Effector memory CD8-positive, alpha-beta T cell (primary cell): ENCODE results near the gene EFNA4.

Experiments
- ATAC-seq: fragments of 150-1000 bp; cut with Tn5 transposase; replicated peaks from 2 replicates; pipeline ENCODE4 v1.10.0; 2021; ENCODE audit warnings: mild to moderate bottlenecking, moderate library complexity
- DNase-seq, 3 experiments: peaks; one replicate each; pipeline ENCODE4 v3.0.0; 2021
- H3K27ac Mint-ChIP-seq, 2 donors: one replicate each; pipeline ENCODE4 v1.8.0; 2022; ENCODE audit warnings: mild to moderate bottlenecking in 2 of 2, mixed read lengths in 2 of 2, moderate library complexity in 2 of 2
- H3K27me3 Mint-ChIP-seq, 2 donors: one replicate each; pipeline ENCODE4 v1.8.0; 2022; ENCODE audit warnings: mixed read lengths in 2 of 2
- H3K36me3 Mint-ChIP-seq: one replicate; pipeline ENCODE4 v1.8.0; 2022; ENCODE audit warnings: mild to moderate bottlenecking, moderate library complexity, mixed read lengths; ENCODE audit not compliant: insufficient read depth
- H3K4me1 Mint-ChIP-seq, 2 donors: one replicate each; pipeline ENCODE4 v1.8.0; 2022; ENCODE audit warnings: low read depth in 2 of 2, mixed read lengths in 2 of 2
- H3K4me3 Mint-ChIP-seq, 2 donors: one replicate each; pipeline ENCODE4 v1.8.0; 2022; ENCODE audit warnings: mild to moderate bottlenecking in 2 of 2, mixed read lengths in 2 of 2, moderate library complexity in 2 of 2
- H3K9me3 Mint-ChIP-seq, 2 donors: one replicate each; pipeline ENCODE4 v1.8.0; 2022; ENCODE audit warnings: mixed read lengths in 2 of 2

EFNA4 gene

DNA sequence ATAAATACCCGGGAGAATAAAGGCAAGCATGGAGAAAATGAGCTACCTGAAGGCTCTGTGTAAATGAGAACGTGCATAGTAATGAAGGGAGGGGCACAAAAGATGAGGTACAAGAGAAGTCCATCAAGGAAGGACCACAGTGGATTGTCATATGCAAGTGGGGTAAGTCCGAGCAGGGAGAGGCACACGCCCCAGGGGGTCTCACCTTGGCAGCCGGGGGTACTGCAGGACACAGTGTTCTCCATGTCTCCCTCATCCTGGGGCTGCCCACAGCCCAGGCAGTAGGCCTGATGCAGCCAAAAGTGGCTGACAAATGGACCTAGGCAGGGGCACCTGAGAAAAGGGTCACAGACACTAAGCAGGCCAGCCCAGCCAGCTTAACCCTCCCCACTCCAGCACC lies 39.9 kb upstream of the EFNA4 start:
- ATAC-seq (no peak), DNase-seq (no peak)
- Mint-ChIP-seq H3K4me1 (peaks cover 2 to 11% of the 10 kb centered on the region in 2 donors), H3K4me3 (no peak overlapping the region), H3K27ac (no peak overlapping the region), H3K9me3 (no peaks in the 10 kb centered on the region), H3K36me3 (no peaks in the 10 kb centered on the region), H3K27me3 (peaks cover 0 to under 1% of the 10 kb centered on the region in 2 donors)

DNA sequence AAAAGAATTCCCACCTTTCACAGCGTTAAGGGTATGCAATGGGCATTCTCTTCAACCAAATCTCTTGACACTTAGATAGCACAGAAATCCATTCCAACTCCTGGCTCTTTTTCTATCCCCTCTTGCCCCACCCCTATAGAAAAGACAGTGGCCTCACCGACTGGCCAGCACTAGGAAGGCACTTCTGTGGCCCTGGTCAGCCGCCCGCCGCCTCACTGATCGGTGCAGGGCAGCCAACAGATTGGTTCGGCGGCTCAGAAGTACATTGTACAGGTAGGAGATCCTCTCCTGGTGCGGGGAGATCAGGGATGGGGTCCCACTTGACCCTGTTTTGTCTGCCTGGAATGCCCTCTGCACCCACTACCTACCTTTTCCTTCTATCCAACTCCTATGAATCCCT lies 39.2 kb upstream of the EFNA4 start:
- Mint-ChIP-seq H3K36me3 (no peaks in the 10 kb centered on the region), H3K9me3 (no peaks in the 10 kb centered on the region), H3K4me1 (peaks cover 2 to 7% of the 10 kb centered on the region in 2 donors), H3K27ac (no peak overlapping the region), H3K4me3 (no peak overlapping the region), H3K27me3 (peaks cover 0 to 6% of the 10 kb centered on the region in 2 donors)
- DNase-seq (no peak), ATAC-seq (no peak)

GRCh38 chr1:155026154-155026553 lies 37.4 kb upstream of the EFNA4 start:
- no peak for ATAC-seq
- no peak overlapping the region for H3K4me3 Mint-ChIP-seq
- no peaks in the 10 kb centered on the region for H3K36me3 Mint-ChIP-seq
- H3K4me1 Mint-ChIP-seq, result peaks cover 0 to 3% of the 10 kb centered on the region in 2 donors
- H3K27ac Mint-ChIP-seq, result no peak overlapping the region
- no peak for DNase-seq
- peaks cover 0 to 6% of the 10 kb centered on the region in 2 donors for H3K27me3 Mint-ChIP-seq
- no peaks in the 10 kb centered on the region for H3K9me3 Mint-ChIP-seq

- Mint-ChIP-seq H3K36me3 (no peaks in the 10 kb centered on the region), H3K4me3 (no peak overlapping the region), H3K27ac (no peak overlapping the region), H3K27me3 (peaks cover 0 to 6% of the 10 kb centered on the region in 2 donors), H3K4me1 (peaks cover 0 to under 1% of the 10 kb centered on the region in 2 donors), H3K9me3 (no peaks in the 10 kb centered on the region)
- no peak for DNase-seq
- ATAC-seq, result no peak
These were observed 37.0 kb upstream of the EFNA4 start for GRCh38 chr1:155026588-155026987.

- Mint-ChIP-seq H3K4me1 (no peaks in the 10 kb centered on the region), H3K36me3 (peaks cover 3% of the 10 kb centered on the region), H3K9me3 (no peaks in the 10 kb centered on the region), H3K27ac (no peak overlapping the region), H3K4me3 (no peak overlapping the region), H3K27me3 (peaks cover 6 to 11% of the 10 kb centered on the region in 2 donors)
- ATAC-seq, result no peak
- DNase-seq, result no peak
These were observed 33.9 kb upstream of the EFNA4 start for GRCh38 chr1:155029513-155030242.

GRCh38 chr1:155030243-155030795 lies 33.2 kb upstream of the EFNA4 start:
- Mint-ChIP-seq H3K4me1 (no peaks in the 10 kb centered on the region), H3K4me3 (no peak overlapping the region), H3K27me3 (peaks cover 11 to 13% of the 10 kb centered on the region in 2 donors), H3K27ac (no peak overlapping the region), H3K9me3 (no peaks in the 10 kb centered on the region), H3K36me3 (peaks cover 3% of the 10 kb centered on the region)
- ATAC-seq, result no peak
- no peak for DNase-seq

- no peak for DNase-seq
- no peak for ATAC-seq
- no peaks in the 10 kb centered on the region for H3K9me3 Mint-ChIP-seq
These were observed 32.6 kb upstream of the EFNA4 start for GRCh38 chr1:155030899-155031298.

DNA sequence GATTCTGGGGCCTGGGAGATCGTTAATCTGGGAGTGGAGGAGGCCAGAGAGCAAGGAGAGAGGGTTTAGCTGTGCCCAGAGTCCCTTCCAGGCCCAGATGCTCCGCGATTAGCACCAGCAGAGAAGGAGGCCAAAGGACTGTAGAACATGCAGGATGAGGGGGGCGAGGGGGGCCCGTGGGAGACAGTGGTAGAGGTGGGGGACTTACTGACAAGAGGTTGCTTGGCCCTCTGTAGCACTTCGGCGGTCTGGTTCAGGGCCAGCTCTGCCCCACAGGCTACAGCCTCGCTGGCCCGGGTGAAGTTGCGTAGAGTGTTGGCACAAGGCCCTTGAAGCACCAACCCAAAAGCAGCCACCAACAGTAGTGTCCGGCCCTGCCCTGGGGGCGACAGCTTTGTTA lies 30.7 kb upstream of the EFNA4 start:
- H3K4me1 Mint-ChIP-seq, result peaks cover 0 to under 1% of the 10 kb centered on the region in 2 donors
- H3K27me3 Mint-ChIP-seq, result peaks cover 15 to 17% of the 10 kb centered on the region in 2 donors
- peaks cover 3% of the 10 kb centered on the region for H3K36me3 Mint-ChIP-seq
- H3K27ac Mint-ChIP-seq, result no peak overlapping the region
- DNase-seq (no peak), ATAC-seq (no peak)
- H3K9me3 Mint-ChIP-seq, result no peaks in the 10 kb centered on the region
- no peak overlapping the region for H3K4me3 Mint-ChIP-seq

More at GRCh38 chr1:155030899-155031298, 32.6 kb upstream of the EFNA4 start:
- H3K36me3 Mint-ChIP-seq, result peaks cover 3% of the 10 kb centered on the region
- H3K27me3 Mint-ChIP-seq, result peaks cover 11 to 14% of the 10 kb centered on the region in 2 donors
- H3K4me3 Mint-ChIP-seq, result no peak overlapping the region
- no peaks in the 10 kb centered on the region for H3K4me1 Mint-ChIP-seq
- H3K27ac Mint-ChIP-seq, result no peak overlapping the region

GRCh38 chr1:155033524-155033923 lies 30.0 kb upstream of the EFNA4 start, which contains the start of the genes DCST1 and DCST2:
Gene DCST1, plus strand, starts transcription at chr1:155033824. Its CDS starts 213 bp downstream, at chr1:155034037.
Gene DCST2, minus strand, starts transcription at chr1:155033781. Its CDS starts 80 bp downstream, at chr1:155033701.
- Mint-ChIP-seq H3K4me3 (no peak within 1 kb of the TSS), H3K4me1 (peaks cover 0 to 3% of the 10 kb centered on the region in 2 donors), H3K27me3 (peaks cover 22 to 23% of the 10 kb centered on the region in 2 donors), H3K36me3 (peaks cover 3% of the 10 kb centered on the region), H3K9me3 (no peaks in the 10 kb centered on the region), H3K27ac (no peak within 1 kb of the TSS)
- no peak for ATAC-seq
- DNase-seq, result no peak

DNA sequence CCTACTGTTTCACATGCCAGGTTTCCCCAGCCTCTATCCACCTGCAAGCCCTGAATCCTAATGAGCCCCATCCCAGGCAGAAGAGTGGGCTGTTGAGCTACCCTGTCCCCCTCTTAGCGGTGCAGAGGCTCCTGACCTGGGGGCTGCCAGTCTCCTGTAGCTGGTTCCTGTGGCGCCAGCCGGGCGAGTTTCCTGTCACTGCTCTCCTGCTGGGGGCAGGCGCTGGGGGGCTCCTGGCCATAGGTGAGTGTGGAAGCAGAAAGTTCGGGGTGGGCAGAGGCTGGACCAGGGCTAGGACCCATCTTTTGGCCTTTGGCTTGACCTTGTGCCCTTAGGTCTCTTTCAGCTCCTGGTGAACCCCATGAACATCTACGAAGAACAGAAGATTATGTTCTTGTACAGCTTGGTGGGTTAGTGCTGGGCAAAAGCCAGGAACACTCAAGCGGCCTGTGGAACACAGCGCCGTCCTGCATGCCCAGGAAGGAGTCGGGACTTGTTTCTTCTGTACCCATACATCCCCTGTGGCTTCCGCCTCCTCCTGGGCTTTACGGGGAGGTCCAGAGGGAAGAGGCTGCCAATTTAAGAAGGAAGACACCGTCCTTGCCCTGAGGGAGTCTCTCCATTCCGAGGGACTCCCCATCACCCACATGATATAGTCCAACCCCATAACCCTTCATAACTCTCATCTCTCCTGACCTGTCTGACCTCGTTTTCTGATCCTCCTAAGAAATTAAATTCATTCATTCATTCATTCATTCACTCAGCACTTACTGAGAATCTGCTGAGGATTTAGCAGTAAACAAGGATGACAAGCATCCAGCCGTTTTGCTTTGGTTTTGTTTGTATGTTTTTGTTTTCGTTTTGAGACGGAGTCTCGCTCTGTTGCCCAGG lies 29.0 kb upstream of the EFNA4 start:
- Mint-ChIP-seq H3K27me3 (peaks cover 28 to 32% of the 10 kb centered on the region in 2 donors), H3K4me1 (peaks cover 0 to 3% of the 10 kb centered on the region in 2 donors), H3K27ac (no peak overlapping the region), H3K9me3 (no peaks in the 10 kb centered on the region), H3K36me3 (peaks cover 3% of the 10 kb centered on the region), H3K4me3 (no peak overlapping the region)
- ATAC-seq (no peak), DNase-seq (no peak)

GRCh38 chr1:155035936-155036335 lies 27.6 kb upstream of the EFNA4 start:
- DNase-seq (no peak), ATAC-seq (no peak)
- peaks cover 0 to 3% of the 10 kb centered on the region in 2 donors for H3K4me1 Mint-ChIP-seq
- H3K4me3 Mint-ChIP-seq, result no peak overlapping the region
- H3K36me3 Mint-ChIP-seq, result peaks cover 9% of the 10 kb centered on the region
- no peaks in the 10 kb centered on the region for H3K9me3 Mint-ChIP-seq
- H3K27ac Mint-ChIP-seq, result no peak overlapping the region
- peaks cover 32 to 33% of the 10 kb centered on the region in 2 donors for H3K27me3 Mint-ChIP-seq

- H3K4me3 Mint-ChIP-seq, result no peak overlapping the region
- no peak overlapping the region for H3K27ac Mint-ChIP-seq
- ATAC-seq (no peak), DNase-seq (no peak)
- no peaks in the 10 kb centered on the region for H3K9me3 Mint-ChIP-seq
- peaks cover 0 to 3% of the 10 kb centered on the region in 2 donors for H3K4me1 Mint-ChIP-seq
- peaks cover 33 to 34% of the 10 kb centered on the region in 2 donors for H3K27me3 Mint-ChIP-seq
- H3K36me3 Mint-ChIP-seq, result peaks cover 9% of the 10 kb centered on the region
These were observed 26.5 kb upstream of the EFNA4 start for GRCh38 chr1:155037043-155037442.

- DNase-seq, result no peak
- Mint-ChIP-seq H3K4me3 (no peak overlapping the region), H3K36me3 (peaks cover 9% of the 10 kb centered on the region), H3K27ac (no peak overlapping the region), H3K9me3 (no peaks in the 10 kb centered on the region), H3K4me1 (peaks cover 0 to 3% of the 10 kb centered on the region in 2 donors), H3K27me3 (peaks cover 33 to 39% of the 10 kb centered on the region in 2 donors)
- ATAC-seq, result no peak
These were observed 25.6 kb upstream of the EFNA4 start for GRCh38 chr1:155037851-155038441.
